Measurements from ENCODE around the gene PCSK4. TPM values are rescaled to one million over a fixed set of nuclear protein-coding genes. Genes with fewer than 3 reads are reported as not detected.

The PCSK4 gene
- total RNA-seq, 1 experiment from 2014 or later: 11.1 TPM

DNA sequence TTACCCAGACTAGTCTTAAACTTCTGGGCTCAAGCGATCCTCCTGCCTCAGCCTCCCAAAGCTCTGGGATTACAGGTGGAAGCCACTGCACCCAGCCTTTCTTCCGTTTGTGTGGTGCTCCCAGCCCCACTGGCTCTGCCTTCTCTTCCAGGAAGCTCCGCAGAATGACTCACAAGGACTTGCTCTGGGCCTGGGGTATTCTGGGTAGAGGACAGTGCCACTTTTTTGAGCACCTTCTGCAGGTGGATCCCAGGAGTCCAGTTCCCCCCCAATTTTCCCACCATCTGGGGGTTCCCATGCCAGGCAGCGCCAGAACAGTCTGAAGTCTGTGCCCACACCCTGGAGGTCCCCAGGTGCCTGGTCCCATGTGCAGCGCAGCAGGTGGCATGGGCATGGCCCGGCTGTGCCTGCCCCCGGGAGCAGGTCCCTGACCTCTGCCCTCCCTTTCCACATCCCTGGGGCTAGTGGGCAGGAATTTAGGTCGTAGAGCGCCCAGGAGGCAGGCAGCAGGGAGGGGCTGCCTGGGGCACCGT is 2.4 kb upstream of the PCSK4 start:
- peaks cover 19 to 33% of the 10 kb centered on the region in 2 experiments for H3K4me1 ChIP-seq (ENCODE audit: control insufficient read depth in 1 of 2, insufficient read depth in 2 of 2, low read length in 2 of 2)
- H3K9me2 ChIP-seq (ENCODE audit: insufficient read depth): no peaks in the 10 kb centered on the region
- DNase-seq (ENCODE audit: low read depth, low spot score): no peak
- H3K79me2 ChIP-seq (ENCODE audit: insufficient read depth, low read length): peaks cover 7% of the 10 kb centered on the region; the same call in 1 of the 2 replicates
- POLR2A ChIA-PET: interaction anchor here (1.6 kb wide), 1 partner anchor 13 kb away, joined by 3 read pairs; no protein-coding TSS in a partner anchor
- H3K4me2 ChIP-seq (ENCODE audit: low read length): peak overlapping the region; percentile 98
- H3K27me3 ChIP-seq (ENCODE audit: insufficient read depth, low read length): no peaks in the 10 kb centered on the region
- TF ChIP-seq POLR2AphosphoS5 (IDR thresholded peaks at IDR 0.05; ENCODE audit: low read depth, low read length): peak; percentile 81
- no peak for TF ChIP-seq ZFX (IDR thresholded peaks at IDR 0.05)
- TF ChIP-seq FOSL1 (IDR thresholded peaks at IDR 0.05; ENCODE audit: low read depth): no peak
- no peak for TF ChIP-seq YY1 (IDR thresholded peaks at IDR 0.05; ENCODE audit: extremely low read depth, insufficient replicate concordance, low read depth, low read length)
- no peak for TF ChIP-seq ZNF274 (IDR thresholded peaks at IDR 0.05; ENCODE audit: low read depth, low read length)
- no peak for TF ChIP-seq TCF7L2 (IDR thresholded peaks at IDR 0.05; ENCODE audit: borderline replicate concordance, extremely low read depth, insufficient read depth, insufficient read length)
- TF ChIP-seq EGR1 (IDR thresholded peaks at IDR 0.05; ENCODE audit: low read depth): no peak
- TF ChIP-seq RAD21 (IDR thresholded peaks at IDR 0.05; ENCODE audit: low read depth): no peak
- H2AFZ ChIP-seq (ENCODE audit: low read depth, low read length, poor library complexity, severe bottlenecking): no peak overlapping the region
- H4K20me1 ChIP-seq (ENCODE audit: insufficient read depth): no peaks in the 10 kb centered on the region
- peak overlapping the region; percentile 90 for H3K9ac ChIP-seq (ENCODE audit: low read length)
- intact Hi-C loops (cut with micrococcal nuclease): no loop called here
- H3K4me3 ChIP-seq (replicated peaks in 1 of 2; ENCODE audit: low read depth in 1 of 2, low read length in 2 of 2): peak overlapping the region; percentile 78 to 85
- H3K36me3 ChIP-seq (ENCODE audit: control insufficient read depth in 1 of 2, insufficient read depth in 2 of 2, low read length in 2 of 2): no peaks in the 10 kb centered on the region
- RAD21 ChIA-PET (ENCODE audit: low non-redundant PET in 1 of 2, low total read pairs in 2 of 2, uncharacterized antibody in 2 of 2, unreplicated experiment in 2 of 2): interaction anchor here in 1 of 2 experiments (0.5 kb wide), 1 partner anchor 333 kb away, joined by 5 read pairs; no protein-coding TSS in a partner anchor
- CTCF ChIA-PET: interaction anchor here (1.3 to 1.5 kb wide), 2 partner anchors 17 to 47 kb away, joined by 3 read pairs; no protein-coding TSS in a partner anchor
- ATAC-seq: no peak
- H3K9me3 ChIP-seq (ENCODE audit: control insufficient read depth in 1 of 2, insufficient read depth in 1 of 2, low read depth in 1 of 2, low read length in 2 of 2): no peaks in the 10 kb centered on the region
- no TSS peak for BruUV-seq (replicated peaks)
- peak overlapping the region; percentile 68 for H3K27ac ChIP-seq (ENCODE audit: low read depth, low read length)

- ATAC-seq: no peak
- peak overlapping the region; percentile 78 to 85 for H3K4me3 ChIP-seq (replicated peaks in 1 of 2; ENCODE audit: low read depth in 1 of 2, low read length in 2 of 2)
- intact Hi-C loops (cut with micrococcal nuclease): loop anchor here (1.0 kb wide), 1 partner anchor 37 kb away; no protein-coding TSS in a partner anchor
- ChIA-PET CTCF (interaction anchor here (1.3 to 1.9 kb wide), 2 partner anchors 14 to 46 kb away, joined by 3 to 5 read pairs; no protein-coding TSS in a partner anchor), POLR2A (interaction anchor here (1.5 to 1.6 kb wide), 2 partner anchors 12 to 223 kb away, joined by 3 to 10 read pairs; partner anchors contain the start of gene CIRBP), RAD21 (ENCODE audit: low non-redundant PET in 1 of 2, low total read pairs in 2 of 2, uncharacterized antibody in 2 of 2, unreplicated experiment in 2 of 2) (no interaction called here)
- H3K27me3 ChIP-seq (ENCODE audit: insufficient read depth, low read length): no peaks in the 10 kb centered on the region
- no peaks in the 10 kb centered on the region for H4K20me1 ChIP-seq (ENCODE audit: insufficient read depth)
- H3K36me3 ChIP-seq (ENCODE audit: control insufficient read depth in 1 of 2, insufficient read depth in 2 of 2, low read length in 2 of 2): no peaks in the 10 kb centered on the region
- peak overlapping the region; percentile 98 for H3K4me2 ChIP-seq (ENCODE audit: low read length)
- H3K27ac ChIP-seq (ENCODE audit: low read depth, low read length): peak overlapping the region; percentile 68
- TF ChIP-seq SIN3A (IDR thresholded peaks at IDR 0.05; ENCODE audit: low read depth) (no peak), FOSL1 (IDR thresholded peaks at IDR 0.05; ENCODE audit: low read depth) (no peak), ELF1 (IDR thresholded peaks at IDR 0.05; ENCODE audit: borderline replicate concordance, low read depth) (no peak), EZH2phosphoT487 (IDR thresholded peaks at IDR 0.05; ENCODE audit: borderline replicate concordance) (no peak)
- H3K9me3 ChIP-seq (ENCODE audit: control insufficient read depth in 1 of 2, insufficient read depth in 1 of 2, low read depth in 1 of 2, low read length in 2 of 2): no peaks in the 10 kb centered on the region
- no peaks in the 10 kb centered on the region for H3K9me2 ChIP-seq (ENCODE audit: insufficient read depth)
- no peak overlapping the region for H2AFZ ChIP-seq (ENCODE audit: low read depth, low read length, poor library complexity, severe bottlenecking)
- BruUV-seq (replicated peaks): no TSS peak
- peaks cover 7% of the 10 kb centered on the region; the same call in 1 of the 2 replicates for H3K79me2 ChIP-seq (ENCODE audit: insufficient read depth, low read length)
- H3K4me1 ChIP-seq (ENCODE audit: control insufficient read depth in 1 of 2, insufficient read depth in 2 of 2, low read length in 2 of 2): peaks cover 19 to 33% of the 10 kb centered on the region in 2 experiments
- DNase-seq (ENCODE audit: low read depth, low spot score): no peak
- peak overlapping the region; percentile 90 for H3K9ac ChIP-seq (ENCODE audit: low read length)
Observed at GRCh38 chr19:1491849-1492170, 1.7 kb upstream of the PCSK4 start.
